AML-193 (cell line): Measurements from ENCODE around the gene ACTL8.

Experiments used
- DNase-seq, 2 experiments: peaks; one replicate each; lab custom pipeline; 2025; lab: John Stamatoyannopoulos, UW

Gene ACTL8

DNA sequence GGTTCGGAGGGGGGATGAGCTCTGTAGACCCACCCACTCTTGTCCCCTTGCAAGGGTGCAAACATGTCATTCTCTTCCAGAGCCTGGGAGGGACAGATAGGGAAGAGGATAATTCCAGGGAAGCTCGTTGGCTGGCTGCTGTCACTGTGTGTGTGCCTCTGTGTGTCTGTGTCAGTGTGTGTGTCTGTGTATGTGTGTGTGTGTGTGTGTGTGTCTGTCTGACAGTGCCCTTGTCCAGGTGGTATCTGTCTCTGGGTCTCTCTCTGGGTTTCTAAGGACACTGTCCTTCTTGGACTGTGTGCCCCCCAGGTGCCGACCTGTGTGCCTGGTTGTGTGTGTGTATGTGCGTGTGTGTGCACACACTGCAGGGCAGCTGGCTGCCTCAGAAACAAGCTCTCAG is 90.5 kb downstream of the ACTL8 start:
- DNase-seq: no peak

GRCh38 chr1:17846341-17846740 is 91.2 kb downstream of the ACTL8 start:
- DNase-seq: no peak

- no peak for DNase-seq
Measured at GRCh38 chr1:17847111-17847510, 92.0 kb downstream of the ACTL8 start.

- DNase-seq: no peak
Measured at GRCh38 chr1:17849216-17849615, 94.1 kb downstream of the ACTL8 start.

DNA sequence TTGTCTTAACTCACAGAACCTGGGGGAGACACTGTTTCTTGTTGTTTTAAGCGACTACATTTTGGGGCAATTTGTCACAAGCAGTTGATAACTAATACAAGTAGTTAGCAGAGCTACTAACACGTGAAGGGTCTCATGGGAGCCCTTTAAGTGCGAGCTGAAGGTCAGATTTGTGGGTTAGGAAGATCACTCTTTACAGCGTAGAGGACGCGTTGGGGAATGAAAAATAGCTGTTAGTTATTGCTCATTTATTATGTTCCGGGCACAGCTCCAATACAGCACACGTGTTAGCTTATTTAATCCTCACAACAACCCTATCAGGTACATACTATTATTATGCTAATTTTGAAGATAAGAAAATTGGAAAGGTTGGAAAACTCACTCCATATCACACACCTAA is 95.9 kb downstream of the ACTL8 start:
- DNase-seq: no peak

DNA sequence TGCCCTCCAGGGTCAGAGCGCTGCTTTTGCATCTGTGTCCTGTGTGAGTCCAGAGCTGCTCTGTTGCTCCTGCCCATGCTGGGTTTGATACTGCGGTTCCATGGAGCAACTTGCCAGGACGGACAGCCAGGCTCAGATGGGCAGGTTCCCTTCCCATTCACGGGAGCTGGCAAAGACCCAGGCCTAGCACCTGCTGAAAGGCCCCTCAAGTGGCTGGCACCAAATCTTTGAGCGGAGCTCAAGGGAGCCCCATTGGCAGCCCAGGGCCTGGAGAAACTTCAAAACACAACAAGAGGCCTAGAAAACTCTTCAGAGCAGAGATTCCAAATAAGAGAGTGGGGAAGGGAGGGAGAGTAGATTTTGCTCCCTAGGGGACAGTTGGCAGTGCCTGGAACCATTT is 97.2 kb downstream of the ACTL8 start:
- DNase-seq: no peak

GRCh38 chr1:17853241-17853935 is 98.3 kb downstream of the ACTL8 start:
- DNase-seq: no peak

- no peak for DNase-seq
Measured at GRCh38 chr1:17856496-17857108, 101.5 kb downstream of the ACTL8 start.

GRCh38 chr1:17857109-17857499 is 102.0 kb downstream of the ACTL8 start:
- no peak for DNase-seq

DNA sequence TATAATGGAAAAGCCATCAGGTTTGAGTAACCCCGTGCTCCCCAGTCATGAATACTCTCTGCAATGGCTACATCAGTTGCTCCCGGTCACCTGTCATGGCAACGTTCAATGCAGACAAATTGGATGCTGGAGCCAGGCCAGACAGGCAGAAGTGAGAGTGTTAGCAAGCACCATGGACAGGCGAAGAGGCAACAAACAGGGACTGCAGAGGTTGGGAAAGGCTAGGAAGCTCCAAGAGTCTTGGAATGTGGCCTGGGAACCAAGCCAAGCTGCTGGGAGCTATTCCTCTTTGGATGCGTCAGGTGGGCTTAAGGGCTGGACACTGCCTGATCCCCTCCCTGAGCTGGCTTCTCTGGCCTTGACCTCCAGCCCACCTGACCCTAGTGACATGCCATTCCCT is 102.9 kb downstream of the ACTL8 start:
- no peak for DNase-seq

DNA sequence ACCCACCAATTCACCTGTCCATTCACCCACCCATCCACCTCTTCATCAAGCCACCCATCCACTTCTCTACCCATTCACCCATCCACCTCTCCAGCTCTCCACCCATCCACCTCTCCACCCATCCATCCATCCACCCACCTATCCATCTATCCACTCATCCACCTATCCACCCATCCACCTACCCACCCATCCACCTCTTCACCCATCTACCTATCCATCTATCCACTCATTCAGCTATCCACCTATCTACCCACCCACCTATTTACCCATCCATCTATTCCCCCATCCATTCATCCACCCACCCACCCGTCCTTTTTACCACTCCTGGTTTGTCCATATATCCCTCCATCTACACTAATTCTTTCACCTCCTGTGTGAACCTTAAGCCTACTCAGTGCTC is 105.7 kb downstream of the ACTL8 start:
- no peak for DNase-seq

DNA sequence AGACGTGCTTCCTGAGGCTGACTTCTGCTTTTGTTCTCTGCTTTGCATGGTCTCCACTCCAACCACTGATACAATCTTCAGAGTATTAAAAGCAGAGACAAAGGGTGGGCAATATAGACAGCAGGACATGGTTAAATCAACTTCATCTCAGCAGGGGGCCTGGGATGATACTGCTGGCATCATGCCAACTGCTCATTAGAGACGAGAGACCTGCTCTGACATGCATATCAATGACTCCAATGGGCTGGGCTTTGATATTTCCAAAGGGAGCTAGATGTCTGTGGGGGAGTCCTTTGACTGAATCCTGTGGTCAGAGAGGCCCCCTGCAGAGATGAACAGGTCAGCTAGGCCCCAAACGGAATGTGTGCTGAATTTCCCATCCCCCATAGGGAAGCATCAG is 106.6 kb downstream of the ACTL8 start:
- DNase-seq: no peak

DNA sequence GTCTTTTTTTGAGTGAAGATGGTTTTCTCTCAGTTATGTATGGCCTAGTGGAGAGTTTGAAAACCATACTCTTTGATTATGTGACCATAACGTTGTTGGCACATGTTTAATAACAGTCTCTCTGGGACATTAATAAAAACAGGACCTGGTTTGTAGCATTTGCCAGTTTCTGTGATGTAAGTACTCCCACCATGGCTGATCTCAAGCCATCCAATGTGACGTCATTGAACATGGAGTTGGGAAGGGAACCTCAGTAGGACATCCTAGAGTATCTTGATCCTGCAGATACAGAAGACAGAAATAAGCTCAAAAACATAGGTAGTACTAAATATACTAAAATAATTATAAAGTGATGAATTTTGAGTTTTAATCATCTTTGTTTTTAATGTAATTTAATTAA is 107.0 kb downstream of the ACTL8 start:
- no peak for DNase-seq

DNA sequence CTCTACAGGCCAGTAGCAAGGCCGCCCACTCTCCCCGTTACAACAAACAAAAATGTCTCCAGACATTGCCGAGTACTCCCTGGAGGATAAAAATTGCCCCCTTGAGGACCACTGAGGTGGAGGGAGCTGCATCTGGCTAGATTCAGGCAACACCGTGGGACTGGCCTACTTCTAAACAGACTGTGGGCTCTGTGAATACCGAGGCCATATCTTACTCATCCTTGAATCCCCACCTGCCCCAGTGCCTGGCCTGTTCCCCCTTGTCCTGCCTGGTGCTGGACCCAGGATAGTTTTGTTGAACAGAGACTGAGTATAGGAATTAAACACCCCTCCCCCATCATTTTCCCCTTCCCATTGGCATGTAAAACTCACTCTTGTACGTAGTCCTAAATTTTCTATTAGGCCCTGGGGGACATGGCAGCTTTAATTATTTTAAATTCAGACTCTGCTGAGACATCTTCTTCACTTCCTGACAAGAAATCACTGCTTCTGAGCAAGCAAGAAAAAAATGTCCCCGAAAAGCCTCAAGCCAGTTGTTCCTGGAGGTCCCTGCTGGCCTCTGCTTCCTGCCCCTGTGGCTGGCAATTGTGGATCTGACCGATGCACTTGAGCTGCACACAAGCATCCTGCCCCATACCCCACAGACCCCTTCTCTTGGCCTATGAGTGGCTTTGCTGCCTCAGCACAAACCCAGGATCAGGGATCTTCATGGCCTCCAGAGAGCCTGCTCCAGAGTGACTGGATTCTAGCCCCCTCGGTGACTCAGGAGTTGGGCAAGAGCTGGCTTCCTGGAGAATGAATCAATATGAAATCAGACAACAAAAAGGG is 111.0 kb downstream of the ACTL8 start:
- no peak for DNase-seq

DNA sequence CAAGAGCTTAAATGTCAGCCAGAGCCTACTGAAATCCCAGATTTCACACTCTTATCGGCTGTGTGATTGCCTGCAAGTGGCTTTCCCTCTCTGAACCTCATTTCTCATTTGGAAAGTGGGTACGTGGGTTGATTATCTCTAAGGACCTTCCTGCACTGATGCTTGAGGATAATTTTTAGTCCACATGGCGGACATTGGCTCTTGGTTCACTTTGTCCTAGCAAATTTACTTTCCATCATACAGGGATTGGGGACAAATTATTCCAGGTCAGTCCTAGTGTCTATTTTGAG is 111.6 kb downstream of the ACTL8 start:
- DNase-seq: no peak

DNA sequence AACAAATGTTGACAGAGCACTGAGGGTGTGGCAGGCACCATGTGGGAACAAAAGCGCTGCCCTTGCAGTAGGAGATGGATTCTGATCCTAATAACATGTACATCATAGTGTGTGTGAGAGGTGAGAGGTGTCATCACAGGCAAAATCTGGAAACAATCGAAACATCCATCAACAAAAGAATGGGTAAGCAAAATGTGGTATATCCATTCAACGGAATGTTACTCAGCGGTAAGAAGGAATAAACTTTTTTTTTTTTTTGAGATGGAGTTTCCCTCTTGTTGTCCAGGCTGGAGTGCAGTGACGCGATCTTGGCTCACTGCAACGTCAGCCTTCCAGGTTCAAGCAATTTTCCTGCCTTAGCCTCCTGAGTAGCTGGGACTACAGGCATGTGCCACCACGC is 112.3 kb downstream of the ACTL8 start:
- DNase-seq: no peak

GRCh38 chr1:17869815-17870214 is 114.7 kb downstream of the ACTL8 start:
- DNase-seq: no peak

GRCh38 chr1:17870679-17871078 is 115.5 kb downstream of the ACTL8 start:
- no peak for DNase-seq

- no peak for DNase-seq
Measured at GRCh38 chr1:17873007-17873675, 118.0 kb downstream of the ACTL8 start.

DNA sequence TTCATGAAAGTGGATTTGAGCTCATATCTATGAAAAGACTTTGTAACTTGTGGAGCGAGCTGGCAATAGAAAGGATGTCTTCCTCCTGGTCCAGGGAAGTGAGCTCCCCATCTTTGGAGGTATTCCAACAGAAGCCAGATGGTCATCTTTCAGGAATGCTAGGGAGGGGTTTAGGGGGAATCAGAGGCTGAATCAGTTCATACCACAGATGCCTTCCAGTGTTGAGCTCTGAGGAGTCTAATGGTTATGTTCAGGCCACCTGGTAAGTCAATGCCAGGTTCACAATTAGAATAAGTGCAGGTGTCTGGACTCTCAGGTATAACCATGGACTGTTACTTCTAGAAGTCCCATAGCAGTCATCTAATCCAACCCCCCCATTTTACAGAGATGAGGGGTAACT is 119.1 kb downstream of the ACTL8 start:
- no peak for DNase-seq

- no peak for DNase-seq
Measured at GRCh38 chr1:17874710-17875109, 119.6 kb downstream of the ACTL8 start.

DNA sequence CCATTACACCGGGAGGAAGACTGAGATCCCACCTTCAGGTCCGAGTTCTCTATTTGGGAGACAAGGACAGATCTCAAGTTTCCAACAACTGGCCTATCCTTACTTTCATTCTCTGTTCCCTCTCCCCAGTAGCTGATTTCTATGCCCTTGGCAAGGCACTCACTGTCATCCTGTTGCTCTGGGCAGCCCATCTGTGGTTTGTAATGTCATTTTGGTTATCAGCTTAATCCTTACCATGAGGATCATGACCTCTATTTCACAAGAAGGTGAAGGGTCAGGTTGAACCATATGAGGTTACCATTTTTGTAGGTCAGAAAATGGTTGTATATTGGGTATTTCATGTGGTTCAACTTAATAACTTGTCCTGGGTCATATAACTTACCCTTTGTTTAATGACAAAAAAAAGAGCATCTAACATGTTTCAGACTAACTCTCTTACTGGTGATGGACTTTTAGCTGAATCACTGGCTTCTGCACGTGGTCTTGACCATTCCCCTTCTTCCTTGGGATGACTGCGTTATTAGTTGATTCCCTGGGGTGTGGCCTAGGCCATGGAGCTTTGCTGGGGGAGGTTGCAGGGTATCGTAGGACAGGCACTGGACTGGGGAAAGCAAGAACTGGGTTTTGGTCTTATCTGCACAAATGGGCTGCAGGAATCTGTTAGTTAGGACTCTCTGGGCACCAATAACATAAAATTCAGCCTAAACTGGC is 120.2 kb downstream of the ACTL8 start:
- no peak for DNase-seq
